ENCODE data around the gene RAB7B.

DNA sequence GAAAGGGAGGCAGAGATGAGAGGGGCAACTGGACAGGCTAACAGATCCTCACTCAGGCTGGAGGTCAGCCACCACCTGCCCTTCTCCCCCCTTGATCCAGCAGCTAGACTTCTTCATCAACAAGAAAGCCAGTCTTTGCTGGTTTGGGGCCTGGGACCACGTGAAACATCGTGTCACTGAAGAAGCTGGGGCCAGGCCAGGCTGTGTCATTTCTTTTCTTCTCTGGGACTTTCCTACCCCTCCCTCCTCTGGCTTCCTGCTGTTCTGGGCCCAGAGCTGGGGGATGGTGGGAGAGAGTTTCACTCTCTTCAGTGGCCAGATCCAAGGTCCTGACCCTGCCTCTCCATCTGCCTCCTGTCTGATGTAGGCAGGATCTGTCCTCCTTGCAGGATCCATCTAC is 41.8 kb downstream of the RAB7B start:
- TF ChIP-seq POLR2AphosphoS5 (IDR thresholded peaks at IDR 0.05; ENCODE audit: low read depth, low read length) (no peak), SIN3A (IDR thresholded peaks at IDR 0.05; ENCODE audit: borderline replicate concordance, insufficient read depth, low read length) (no peak), TAF1 (IDR thresholded peaks at IDR 0.05; ENCODE audit: borderline replicate concordance, insufficient read depth, low read length) (no peak)
- TF ChIP-seq, protein P1, sequence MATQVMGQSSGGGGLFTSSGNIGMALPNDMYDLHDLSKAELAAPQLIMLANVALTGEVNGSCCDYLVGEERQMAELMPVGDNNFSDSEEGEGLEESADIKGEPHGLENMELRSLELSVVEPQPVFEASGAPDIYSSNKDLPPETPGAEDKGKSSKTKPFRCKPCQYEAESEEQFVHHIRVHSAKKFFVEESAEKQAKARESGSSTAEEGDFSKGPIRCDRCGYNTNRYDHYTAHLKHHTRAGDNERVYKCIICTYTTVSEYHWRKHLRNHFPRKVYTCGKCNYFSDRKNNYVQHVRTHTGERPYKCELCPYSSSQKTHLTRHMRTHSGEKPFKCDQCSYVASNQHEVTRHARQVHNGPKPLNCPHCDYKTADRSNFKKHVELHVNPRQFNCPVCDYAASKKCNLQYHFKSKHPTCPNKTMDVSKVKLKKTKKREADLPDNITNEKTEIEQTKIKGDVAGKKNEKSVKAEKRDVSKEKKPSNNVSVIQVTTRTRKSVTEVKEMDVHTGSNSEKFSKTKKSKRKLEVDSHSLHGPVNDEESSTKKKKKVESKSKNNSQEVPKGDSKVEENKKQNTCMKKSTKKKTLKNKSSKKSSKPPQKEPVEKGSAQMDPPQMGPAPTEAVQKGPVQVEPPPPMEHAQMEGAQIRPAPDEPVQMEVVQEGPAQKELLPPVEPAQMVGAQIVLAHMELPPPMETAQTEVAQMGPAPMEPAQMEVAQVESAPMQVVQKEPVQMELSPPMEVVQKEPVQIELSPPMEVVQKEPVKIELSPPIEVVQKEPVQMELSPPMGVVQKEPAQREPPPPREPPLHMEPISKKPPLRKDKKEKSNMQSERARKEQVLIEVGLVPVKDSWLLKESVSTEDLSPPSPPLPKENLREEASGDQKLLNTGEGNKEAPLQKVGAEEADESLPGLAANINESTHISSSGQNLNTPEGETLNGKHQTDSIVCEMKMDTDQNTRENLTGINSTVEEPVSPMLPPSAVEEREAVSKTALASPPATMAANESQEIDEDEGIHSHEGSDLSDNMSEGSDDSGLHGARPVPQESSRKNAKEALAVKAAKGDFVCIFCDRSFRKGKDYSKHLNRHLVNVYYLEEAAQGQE (IDR thresholded peaks at IDR 0.05; ENCODE audit: insufficient read depth in 1 of 2, low read depth in 2 of 2, low read length in 2 of 2), result no peak
